ENCODE measurements around the gene D2HGDH. TPM values are rescaled to one million over a fixed set of nuclear protein-coding genes. Genes with fewer than 3 reads are reported as not detected.

The D2HGDH gene
- total RNA-seq, 1 donor from 2014 or later, result 10.0 TPM

- TF ChIP-seq CTCF (IDR thresholded peaks at IDR 0.05; ENCODE audit: insufficient read depth, low read depth, low read length), result no peak
- no peak for TF ChIP-seq EZH2 (IDR thresholded peaks at IDR 0.05; ENCODE audit: insufficient read depth, low read length)
- no peaks in the 10 kb centered on the region for H4K20me1 ChIP-seq (ENCODE audit: insufficient read depth, low read length)
- Mint-ChIP-seq H3K36me3 (ENCODE audit: low read depth, unreplicated experiment) (peaks cover 9% of the 10 kb centered on the region), H3K4me1 (ENCODE audit: low read depth, unreplicated experiment) (no peaks in the 10 kb centered on the region), H3K27me3 (ENCODE audit: low read depth, unreplicated experiment) (peaks cover 30% of the 10 kb centered on the region), H3K4me3 (ENCODE audit: unreplicated experiment) (no peak overlapping the region), H3K9me3 (ENCODE audit: unreplicated experiment) (peaks cover 6% of the 10 kb centered on the region), H3K27ac (ENCODE audit: unreplicated experiment) (no peak overlapping the region)
- H2AFZ ChIP-seq (ENCODE audit: low read depth, low read length), result no peak overlapping the region
- DNase-seq (ENCODE audit: low read depth) (no peak), FAIRE-seq (no peak)
- H3K4me3 ChIP-seq (ENCODE audit: insufficient read depth, low read depth, low read length), result no peak overlapping the region
- H3K4me1 ChIP-seq (ENCODE audit: insufficient read depth, low read length), result no peaks in the 10 kb centered on the region
- H3K27me3 ChIP-seq (ENCODE audit: insufficient read depth, low read length), result peaks cover 3% of the 10 kb centered on the region
- no peak overlapping the region for H3K9ac ChIP-seq (ENCODE audit: low read length)
- no peak overlapping the region for H3K27ac ChIP-seq (ENCODE audit: low read depth, low read length)
- no peaks in the 10 kb centered on the region for H3K9me3 ChIP-seq (ENCODE audit: insufficient read depth, low read depth, low read length)
- H3K36me3 ChIP-seq (ENCODE audit: insufficient read depth, low read length), result no peaks in the 10 kb centered on the region
- no peaks in the 10 kb centered on the region for H3K79me2 ChIP-seq (ENCODE audit: insufficient read depth, low read length)
- H3K4me2 ChIP-seq (ENCODE audit: low read length), result no peak overlapping the region
Observed at GRCh38 chr2:241796209-241796608, 61.8 kb downstream of the D2HGDH start.

- no peak overlapping the region for H3K4me2 ChIP-seq (ENCODE audit: low read length)
- no peaks in the 10 kb centered on the region for H3K9me3 ChIP-seq (ENCODE audit: insufficient read depth, low read depth, low read length)
- H3K27ac ChIP-seq (ENCODE audit: low read depth, low read length), result no peak overlapping the region
- peaks cover 31% of the 10 kb centered on the region for H3K27me3 Mint-ChIP-seq (ENCODE audit: low read depth, unreplicated experiment)
- H3K36me3 Mint-ChIP-seq (ENCODE audit: low read depth, unreplicated experiment), result peaks cover 9% of the 10 kb centered on the region
- TF ChIP-seq CTCF (IDR thresholded peaks at IDR 0.05; ENCODE audit: insufficient read depth, low read depth, low read length) (no peak), EZH2 (IDR thresholded peaks at IDR 0.05; ENCODE audit: insufficient read depth, low read length) (no peak)
- H3K9ac ChIP-seq (ENCODE audit: low read length), result no peak overlapping the region
- no peak overlapping the region for H3K27ac Mint-ChIP-seq (ENCODE audit: unreplicated experiment)
- FAIRE-seq (no peak), DNase-seq (ENCODE audit: low read depth) (no peak)
- H3K4me3 ChIP-seq (ENCODE audit: insufficient read depth, low read depth, low read length), result no peak overlapping the region
- H2AFZ ChIP-seq (ENCODE audit: low read depth, low read length), result no peak overlapping the region
- H4K20me1 ChIP-seq (ENCODE audit: insufficient read depth, low read length), result no peaks in the 10 kb centered on the region
- H3K4me1 Mint-ChIP-seq (ENCODE audit: low read depth, unreplicated experiment), result no peaks in the 10 kb centered on the region
- H3K79me2 ChIP-seq (ENCODE audit: insufficient read depth, low read length), result no peaks in the 10 kb centered on the region
- H3K27me3 ChIP-seq (ENCODE audit: insufficient read depth, low read length), result peaks cover 3% of the 10 kb centered on the region
- no peaks in the 10 kb centered on the region for H3K36me3 ChIP-seq (ENCODE audit: insufficient read depth, low read length)
- H3K4me1 ChIP-seq (ENCODE audit: insufficient read depth, low read length), result no peaks in the 10 kb centered on the region
- H3K9me3 Mint-ChIP-seq (ENCODE audit: unreplicated experiment), result peaks cover 6% of the 10 kb centered on the region
- H3K4me3 Mint-ChIP-seq (ENCODE audit: unreplicated experiment), result no peak overlapping the region
Observed at GRCh38 chr2:241796610-241797138, 62.2 kb downstream of the D2HGDH start.

GRCh38 chr2:241797441-241798080 is 63.1 kb downstream of the D2HGDH start:
- peaks cover 9% of the 10 kb centered on the region for H3K36me3 Mint-ChIP-seq (ENCODE audit: low read depth, unreplicated experiment)
- peaks cover 33% of the 10 kb centered on the region for H3K27me3 Mint-ChIP-seq (ENCODE audit: low read depth, unreplicated experiment)
- no peak overlapping the region for H3K4me3 ChIP-seq (ENCODE audit: insufficient read depth, low read depth, low read length)
- H3K4me1 Mint-ChIP-seq (ENCODE audit: low read depth, unreplicated experiment), result no peaks in the 10 kb centered on the region
- H3K4me3 Mint-ChIP-seq (ENCODE audit: unreplicated experiment), result no peak overlapping the region
- DNase-seq (ENCODE audit: low read depth) (no peak), FAIRE-seq (no peak)
- no peak overlapping the region for H3K27ac Mint-ChIP-seq (ENCODE audit: unreplicated experiment)
- peaks cover 6% of the 10 kb centered on the region for H3K9me3 Mint-ChIP-seq (ENCODE audit: unreplicated experiment)
- H3K79me2 ChIP-seq (ENCODE audit: insufficient read depth, low read length), result no peaks in the 10 kb centered on the region
- H3K9me3 ChIP-seq (ENCODE audit: insufficient read depth, low read depth, low read length), result no peaks in the 10 kb centered on the region
- TF ChIP-seq CTCF (IDR thresholded peaks at IDR 0.05; ENCODE audit: insufficient read depth, low read depth, low read length) (no peak), EZH2 (IDR thresholded peaks at IDR 0.05; ENCODE audit: insufficient read depth, low read length) (no peak)
- H3K9ac ChIP-seq (ENCODE audit: low read length), result no peak overlapping the region
- H3K27ac ChIP-seq (ENCODE audit: low read depth, low read length), result no peak overlapping the region
- H3K4me1 ChIP-seq (ENCODE audit: insufficient read depth, low read length), result no peaks in the 10 kb centered on the region
- H3K27me3 ChIP-seq (ENCODE audit: insufficient read depth, low read length), result peaks cover 3% of the 10 kb centered on the region
- H4K20me1 ChIP-seq (ENCODE audit: insufficient read depth, low read length), result no peaks in the 10 kb centered on the region
- no peak overlapping the region for H3K4me2 ChIP-seq (ENCODE audit: low read length)
- no peak overlapping the region for H2AFZ ChIP-seq (ENCODE audit: low read depth, low read length)
- no peaks in the 10 kb centered on the region for H3K36me3 ChIP-seq (ENCODE audit: insufficient read depth, low read length)
